Measurements from ENCODE around the gene AMDHD1.
"Not testable (repeated sequence)": the region's sequence is repeated elsewhere in the genome, so short reads cannot be mapped to it uniquely, and the experiment has no call there.

The AMDHD1 gene

GRCh38 chr12:95966287-95966870 lies 23.2 kb downstream of the AMDHD1 start:
- DNase-seq = no peak

GRCh38 chr12:95967301-95967700 lies 24.2 kb downstream of the AMDHD1 start:
- no peak for DNase-seq

- not testable (repeated sequence) for DNase-seq
Observed at GRCh38 chr12:95969116-95969515, 26.0 kb downstream of the AMDHD1 start.

DNA sequence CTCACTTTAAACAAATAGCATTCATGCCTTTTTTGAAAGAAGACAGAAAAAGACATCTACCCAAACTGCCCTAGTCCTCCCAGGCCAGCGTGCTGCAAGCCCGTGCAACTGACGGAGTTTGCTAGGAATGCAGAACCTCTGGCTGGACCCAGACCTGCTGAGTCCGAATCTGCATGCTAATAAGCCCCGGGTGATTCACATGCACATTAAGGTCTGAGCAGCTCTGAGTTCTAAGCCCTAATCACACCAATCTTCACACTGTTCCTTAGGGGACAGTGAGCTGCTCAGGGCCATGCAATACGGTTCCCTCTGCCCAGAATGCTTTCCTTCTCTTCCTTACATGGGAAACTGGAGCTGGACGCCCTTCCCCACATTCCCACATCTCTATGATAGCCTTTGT lies 27.8 kb downstream of the AMDHD1 start:
- DNase-seq = no peak

- no peak for DNase-seq
Observed at GRCh38 chr12:95972832-95973456, 29.8 kb downstream of the AMDHD1 start.

GRCh38 chr12:95974358-95974757 lies 31.2 kb downstream of the AMDHD1 start:
- DNase-seq = no peak

DNA sequence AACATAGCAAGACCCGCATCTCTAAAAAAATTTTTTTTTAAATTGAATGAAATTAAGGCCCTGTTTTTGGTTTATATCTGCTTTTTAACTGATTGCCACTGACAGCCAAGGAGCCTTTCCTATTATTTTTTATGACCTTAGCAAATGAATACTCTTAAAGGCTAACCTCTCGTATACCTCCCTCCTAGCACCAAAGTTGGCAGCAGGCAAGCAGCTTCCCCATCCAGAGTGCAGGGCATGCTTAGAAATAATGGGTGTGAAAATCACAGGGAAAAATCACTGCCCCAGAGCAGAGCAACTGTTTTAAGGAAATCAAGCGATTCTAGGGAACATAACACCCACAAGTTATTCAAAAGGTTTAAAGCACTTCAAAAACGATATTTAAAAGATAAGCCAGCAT lies 32.4 kb downstream of the AMDHD1 start:
- DNase-seq = no peak

DNA sequence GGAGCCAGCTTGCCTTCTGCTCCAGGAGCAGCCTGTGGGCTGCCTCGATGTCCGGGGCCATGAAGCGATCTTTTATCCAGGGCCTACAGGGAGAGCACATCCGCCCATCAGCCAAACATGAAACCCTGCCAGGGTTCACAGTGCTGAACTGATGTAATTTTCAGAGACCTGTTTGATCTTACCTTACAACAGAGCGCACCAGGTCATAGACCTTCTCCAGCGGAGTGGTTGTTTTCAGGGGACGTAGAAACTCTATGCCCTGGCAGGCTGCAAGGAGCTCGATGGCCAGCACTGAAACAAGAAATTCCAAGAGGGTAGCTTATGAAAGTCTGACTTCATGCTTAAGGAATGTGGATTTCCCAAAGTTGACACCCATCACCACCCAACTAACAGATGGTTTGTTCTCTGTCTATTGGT lies 33.3 kb downstream of the AMDHD1 start:
- no peak for DNase-seq

GRCh38 chr12:95977764-95978305 lies 34.7 kb downstream of the AMDHD1 start:
- DNase-seq = peak; percentile 12

DNA sequence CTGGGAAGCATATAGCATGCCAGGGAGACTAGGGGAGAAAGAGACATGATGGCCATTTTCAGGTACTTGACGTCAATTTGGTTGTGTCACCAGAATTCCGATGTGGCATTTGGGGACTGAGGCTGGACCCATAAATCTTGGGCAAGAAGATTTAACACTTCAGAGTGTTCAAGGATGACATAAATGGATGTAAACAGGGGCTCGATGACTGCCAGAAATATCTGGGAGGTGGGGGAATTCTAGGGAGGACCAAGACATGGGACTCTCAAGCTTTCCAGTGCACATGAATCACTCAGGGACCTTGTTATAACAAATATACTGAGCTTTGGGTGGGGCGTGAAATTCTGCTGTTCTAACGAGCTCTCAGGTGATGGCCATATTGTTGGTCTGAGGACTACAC lies 35.2 kb downstream of the AMDHD1 start:
- no peak for DNase-seq

DNA sequence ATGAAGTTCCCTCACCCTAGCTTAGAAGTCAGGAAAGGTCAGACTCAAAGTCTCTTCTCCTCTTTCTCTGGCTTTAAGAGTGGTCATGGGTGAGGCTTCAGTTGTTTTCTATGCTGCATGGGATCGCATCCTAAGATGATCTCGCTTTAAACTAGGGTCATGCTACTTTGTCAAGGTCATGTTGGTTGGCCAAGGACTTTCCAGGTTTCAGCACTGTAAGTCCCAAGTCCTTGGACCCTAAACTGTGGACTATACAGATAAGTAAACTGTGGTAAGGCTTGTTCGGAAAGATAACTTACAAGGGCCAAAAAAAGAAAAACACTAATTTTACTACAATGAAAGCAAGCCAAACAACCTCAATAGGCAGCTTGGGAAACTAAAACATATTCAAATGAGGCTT lies 35.6 kb downstream of the AMDHD1 start:
- DNase-seq = no peak

DNA sequence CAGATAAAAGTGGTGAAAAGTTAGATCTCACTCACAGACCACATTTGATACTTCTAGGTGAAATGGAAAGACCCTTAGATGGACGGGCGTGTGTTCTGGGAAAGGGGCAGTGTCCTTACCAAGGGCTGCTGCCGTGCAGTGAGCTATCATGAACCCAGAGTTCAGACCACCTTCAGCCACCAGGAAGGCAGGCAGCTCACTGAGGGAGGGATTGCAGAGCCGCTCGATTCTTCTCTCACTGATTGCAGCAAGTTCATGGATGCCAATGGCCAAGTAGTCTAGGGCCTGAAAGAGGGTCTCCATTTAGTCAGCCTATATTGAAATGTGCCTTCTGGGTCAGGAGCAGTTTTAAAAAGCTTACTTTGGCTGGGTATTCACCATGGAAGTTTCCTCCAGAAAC lies 37.3 kb downstream of the AMDHD1 start:
- DNase-seq = no peak

- DNase-seq = no peak
Observed at GRCh38 chr12:95982602-95983001, 39.5 kb downstream of the AMDHD1 start.

DNA sequence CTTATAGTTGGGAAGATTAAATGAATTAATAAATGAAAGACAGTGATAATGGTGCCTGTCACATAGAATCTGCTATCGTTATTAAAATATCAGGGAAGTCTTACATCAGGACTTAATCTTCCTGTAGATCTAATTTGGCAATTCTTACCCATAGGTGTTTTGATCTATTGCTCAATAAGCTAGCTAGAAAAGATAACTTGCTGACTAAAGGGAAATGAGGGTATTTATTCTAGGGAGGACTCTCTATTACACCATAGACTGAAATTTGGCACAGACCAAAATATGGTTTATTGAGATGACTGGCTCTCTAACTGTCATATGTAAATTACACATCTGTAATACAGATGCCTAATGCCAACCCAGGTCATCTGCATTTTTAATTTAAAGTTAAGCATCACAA lies 41.6 kb downstream of the AMDHD1 start:
- DNase-seq = no peak

DNA sequence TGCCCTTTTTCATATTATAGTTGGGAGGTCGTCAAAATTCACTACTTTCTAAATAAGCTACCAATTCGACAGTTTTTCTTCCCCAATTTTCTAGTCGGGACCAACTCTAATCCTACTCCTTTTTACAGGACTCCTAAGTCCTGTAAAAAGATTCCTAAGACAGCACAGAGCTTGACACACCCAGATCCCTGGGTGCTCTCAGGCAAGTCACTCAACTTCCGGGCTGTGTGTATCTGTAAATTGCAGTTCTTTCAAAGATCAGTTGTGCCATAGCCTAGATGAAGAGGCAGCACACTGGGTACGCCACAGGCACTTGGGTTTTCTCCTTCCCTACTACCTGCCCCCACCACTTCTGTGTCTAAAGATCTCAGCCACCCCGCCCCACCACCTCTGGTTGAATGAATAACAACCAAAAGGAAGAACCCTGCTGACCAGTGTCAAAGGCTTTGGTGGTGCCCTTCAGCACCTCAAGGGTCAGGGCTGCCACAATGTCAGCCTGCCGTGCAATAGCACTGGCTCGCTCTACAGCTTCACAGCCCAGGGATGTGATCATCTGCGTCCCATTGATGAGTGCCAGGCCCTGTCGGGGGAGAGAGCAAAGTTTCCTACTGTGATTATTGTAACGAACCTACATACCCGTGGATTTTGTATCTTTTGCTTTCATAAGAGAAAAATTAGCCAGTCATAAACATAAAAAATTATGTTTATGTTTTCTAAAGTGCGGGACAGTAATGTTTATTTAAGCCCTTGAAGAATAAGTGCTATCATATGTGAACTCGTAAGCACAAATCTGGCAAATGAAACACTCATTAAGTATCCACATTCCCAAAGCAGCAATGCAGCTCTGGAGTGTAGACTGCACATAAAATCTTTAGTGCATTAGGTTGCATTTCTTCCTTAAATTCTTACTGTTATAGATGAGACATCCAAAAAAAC lies 43.8 kb downstream of the AMDHD1 start:
- no peak for DNase-seq

GRCh38 chr12:95988506-95989275 lies 45.6 kb downstream of the AMDHD1 start:
- DNase-seq = no peak

GRCh38 chr12:95989504-95990123 lies 46.5 kb downstream of the AMDHD1 start:
- no peak for DNase-seq

DNA sequence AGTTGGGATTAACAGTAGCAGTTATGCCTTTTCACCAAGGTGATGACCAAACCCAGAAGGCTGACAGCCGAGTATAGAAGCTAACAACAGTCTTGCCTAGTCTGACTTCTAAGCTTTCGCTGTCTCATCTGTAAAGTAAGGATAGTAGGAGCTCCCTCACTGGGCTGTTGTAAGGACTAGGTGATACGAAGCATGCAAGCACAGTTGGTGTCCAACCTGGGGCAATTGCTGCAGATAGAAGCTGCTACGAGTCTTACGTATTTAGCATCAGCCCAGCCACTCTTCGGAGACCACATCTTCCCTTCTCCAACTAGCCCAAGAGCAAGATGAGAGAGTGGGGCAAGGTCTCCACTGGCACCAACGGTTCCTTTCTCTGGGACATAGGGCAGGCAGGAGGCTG lies 47.0 kb downstream of the AMDHD1 start:
- DNase-seq = no peak

DNA sequence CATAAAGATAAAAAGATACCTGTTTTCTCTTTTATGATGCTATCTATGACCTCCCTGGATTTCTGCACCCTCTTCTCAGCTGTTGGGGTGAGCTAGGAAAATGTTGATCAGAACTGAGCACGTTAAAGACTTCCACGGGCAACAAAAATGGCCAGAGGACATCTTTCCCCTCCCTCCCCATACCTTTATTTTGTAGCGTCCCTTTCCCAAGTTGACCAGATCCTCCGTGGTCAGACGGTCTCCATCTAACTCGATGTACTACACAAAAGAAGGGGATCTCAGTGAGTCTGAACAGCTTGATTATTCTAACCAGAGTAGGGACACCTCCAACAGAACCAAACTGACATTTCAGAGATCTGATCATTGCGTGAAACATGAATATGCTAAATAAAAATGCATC lies 50.8 kb downstream of the AMDHD1 start:
- DNase-seq = no peak

GRCh38 chr12:95994476-95994875 lies 51.3 kb downstream of the AMDHD1 start:
- no peak for DNase-seq

GRCh38 chr12:95995238-95996031 lies 52.3 kb downstream of the AMDHD1 start:
- no peak for DNase-seq
